Measurements from ENCODE around the gene ARHGEF7.
"Not testable (repeated sequence)": the region's sequence is repeated elsewhere in the genome, so short reads cannot be mapped to it uniquely, and the experiment has no call there.

The ARHGEF7 gene

GRCh38 chr13:111115061-111115964 is at the start of gene ARHGEF7:
ARHGEF7 (plus strand) TSS chr13:111115310; CDS start chr13:111115527, 217 bp downstream.
- no peak for DNase-seq (ENCODE audit: low read depth)

GRCh38 chr13:111065698-111066097 is 49.4 kb upstream of the ARHGEF7 start:
- DNase-seq (ENCODE audit: low read depth) = no peak

- DNase-seq (ENCODE audit: low read depth) = no peak
These were observed 48.6 kb upstream of the ARHGEF7 start for GRCh38 chr13:111066544-111066943.

GRCh38 chr13:111068009-111068350 is 47.1 kb upstream of the ARHGEF7 start:
- no peak for DNase-seq (ENCODE audit: low read depth)

- not testable (repeated sequence) for DNase-seq (ENCODE audit: low read depth)
These were observed 44.0 kb upstream of the ARHGEF7 start for GRCh38 chr13:111071120-111071519.

- not testable (repeated sequence) for DNase-seq (ENCODE audit: low read depth)
These were observed 43.6 kb upstream of the ARHGEF7 start for GRCh38 chr13:111071526-111071925.

- no peak for DNase-seq (ENCODE audit: low read depth)
These were observed 40.3 kb upstream of the ARHGEF7 start for GRCh38 chr13:111074826-111075225.

- DNase-seq (ENCODE audit: low read depth) = no peak
These were observed 38.7 kb upstream of the ARHGEF7 start for GRCh38 chr13:111076155-111077013.

GRCh38 chr13:111079375-111079774 is 35.7 kb upstream of the ARHGEF7 start:
- no peak for DNase-seq (ENCODE audit: low read depth)

GRCh38 chr13:111080642-111081041 is 34.5 kb upstream of the ARHGEF7 start:
- no peak for DNase-seq (ENCODE audit: low read depth)

GRCh38 chr13:111082240-111082639 is 32.9 kb upstream of the ARHGEF7 start:
- DNase-seq (ENCODE audit: low read depth) = no peak

- DNase-seq (ENCODE audit: low read depth) = not testable (repeated sequence)
These were observed 32.3 kb upstream of the ARHGEF7 start for GRCh38 chr13:111082769-111083168.

- DNase-seq (ENCODE audit: low read depth) = not testable (repeated sequence)
These were observed 31.4 kb upstream of the ARHGEF7 start for GRCh38 chr13:111083693-111084092.

GRCh38 chr13:111090169-111090568 is 24.9 kb upstream of the ARHGEF7 start:
- DNase-seq (ENCODE audit: low read depth) = no peak

GRCh38 chr13:111092685-111093084 is 22.4 kb upstream of the ARHGEF7 start:
- no peak for DNase-seq (ENCODE audit: low read depth)

- DNase-seq (ENCODE audit: low read depth) = no peak
These were observed 22.0 kb upstream of the ARHGEF7 start for GRCh38 chr13:111093136-111093535.

GRCh38 chr13:111093634-111094033 is 21.5 kb upstream of the ARHGEF7 start:
- DNase-seq (ENCODE audit: low read depth) = no peak

- DNase-seq (ENCODE audit: low read depth) = no peak
These were observed 19.9 kb upstream of the ARHGEF7 start for GRCh38 chr13:111095031-111095840.

- no peak for DNase-seq (ENCODE audit: low read depth)
These were observed 19.1 kb upstream of the ARHGEF7 start for GRCh38 chr13:111095911-111096501.

GRCh38 chr13:111099290-111099689 is 15.8 kb upstream of the ARHGEF7 start:
- no peak for DNase-seq (ENCODE audit: low read depth)

GRCh38 chr13:111110054-111110453 is 5.1 kb upstream of the ARHGEF7 start:
- DNase-seq (ENCODE audit: low read depth) = no peak

Data from GM04503 (cell line).